ENCODE data around the gene UAP1L1. TPM values are rescaled to one million over a fixed set of nuclear protein-coding genes. Genes with fewer than 3 reads are reported as not detected.

Gene UAP1L1
- total and polyA plus RNA-seq, 9 of the 15 experiments (the other 6 are each of a cell fraction or from before 2014, with no cell fraction given) = 0.20 to 8.6 (median 3.7) TPM

DNA sequence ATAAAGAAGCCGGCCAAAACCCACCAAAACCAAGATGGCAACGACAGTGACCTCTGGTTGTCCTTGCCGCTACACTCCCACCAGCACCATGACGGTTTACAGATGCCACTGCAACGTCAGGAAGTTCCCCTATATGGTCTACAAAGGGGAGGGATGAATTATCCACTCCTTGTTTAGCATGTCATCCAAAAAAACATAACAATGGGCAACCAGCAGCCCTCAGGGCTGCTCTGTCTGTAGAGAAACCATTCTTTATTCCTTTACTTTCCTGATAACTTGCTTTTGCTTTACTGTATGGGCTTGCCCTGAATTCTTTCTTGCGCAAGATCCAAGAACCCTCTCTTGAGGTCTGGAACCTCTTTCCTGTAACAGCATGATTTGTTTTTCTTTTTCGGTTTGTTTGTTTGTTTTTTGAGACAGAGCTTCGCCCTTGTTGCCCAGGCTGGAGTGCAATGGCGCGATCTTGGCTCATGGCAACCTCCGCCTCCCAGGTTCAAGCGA lies 2.0 kb upstream of the UAP1L1 start (continued):
- TF ChIP-seq, protein P1, sequence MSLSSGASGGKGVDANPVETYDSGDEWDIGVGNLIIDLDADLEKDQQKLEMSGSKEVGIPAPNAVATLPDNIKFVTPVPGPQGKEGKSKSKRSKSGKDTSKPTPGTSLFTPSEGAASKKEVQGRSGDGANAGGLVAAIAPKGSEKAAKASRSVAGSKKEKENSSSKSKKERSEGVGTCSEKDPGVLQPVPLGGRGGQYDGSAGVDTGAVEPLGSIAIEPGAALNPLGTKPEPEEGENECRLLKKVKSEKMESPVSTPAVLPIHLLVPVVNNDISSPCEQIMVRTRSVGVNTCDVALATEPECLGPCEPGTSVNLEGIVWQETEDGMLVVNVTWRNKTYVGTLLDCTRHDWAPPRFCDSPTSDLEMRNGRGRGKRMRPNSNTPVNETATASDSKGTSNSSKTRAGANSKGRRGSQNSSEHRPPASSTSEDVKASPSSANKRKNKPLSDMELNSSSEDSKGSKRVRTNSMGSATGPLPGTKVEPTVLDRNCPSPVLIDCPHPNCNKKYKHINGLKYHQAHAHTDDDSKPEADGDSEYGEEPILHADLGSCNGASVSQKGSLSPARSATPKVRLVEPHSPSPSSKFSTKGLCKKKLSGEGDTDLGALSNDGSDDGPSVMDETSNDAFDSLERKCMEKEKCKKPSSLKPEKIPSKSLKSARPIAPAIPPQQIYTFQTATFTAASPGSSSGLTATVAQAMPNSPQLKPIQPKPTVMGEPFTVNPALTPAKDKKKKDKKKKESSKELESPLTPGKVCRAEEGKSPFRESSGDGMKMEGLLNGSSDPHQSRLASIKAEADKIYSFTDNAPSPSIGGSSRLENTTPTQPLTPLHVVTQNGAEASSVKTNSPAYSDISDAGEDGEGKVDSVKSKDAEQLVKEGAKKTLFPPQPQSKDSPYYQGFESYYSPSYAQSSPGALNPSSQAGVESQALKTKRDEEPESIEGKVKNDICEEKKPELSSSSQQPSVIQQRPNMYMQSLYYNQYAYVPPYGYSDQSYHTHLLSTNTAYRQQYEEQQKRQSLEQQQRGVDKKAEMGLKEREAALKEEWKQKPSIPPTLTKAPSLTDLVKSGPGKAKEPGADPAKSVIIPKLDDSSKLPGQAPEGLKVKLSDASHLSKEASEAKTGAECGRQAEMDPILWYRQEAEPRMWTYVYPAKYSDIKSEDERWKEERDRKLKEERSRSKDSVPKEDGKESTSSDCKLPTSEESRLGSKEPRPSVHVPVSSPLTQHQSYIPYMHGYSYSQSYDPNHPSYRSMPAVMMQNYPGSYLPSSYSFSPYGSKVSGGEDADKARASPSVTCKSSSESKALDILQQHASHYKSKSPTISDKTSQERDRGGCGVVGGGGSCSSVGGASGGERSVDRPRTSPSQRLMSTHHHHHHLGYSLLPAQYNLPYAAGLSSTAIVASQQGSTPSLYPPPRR (CRISPR knock-in tag; IDR thresholded peaks at IDR 0.05; ENCODE audit: borderline replicate concordance) = no peak
- TF ChIP-seq CTBP1 (IDR thresholded peaks at IDR 0.05; ENCODE audit: borderline replicate concordance) = no peak
- peak; percentile 66; the same call in 1 of the 2 replicates for TF ChIP-seq ZNF584 (CRISPR knock-in tag; IDR thresholded peaks at IDR 0.05; ENCODE audit: low read depth)
- no peak for TF ChIP-seq ZNF431 (CRISPR knock-in tag; IDR thresholded peaks at IDR 0.05)
- TF ChIP-seq MTF1 (CRISPR knock-in tag; IDR thresholded peaks at IDR 0.05; ENCODE audit: borderline replicate concordance) = no peak
- no peak for TF ChIP-seq ZNF146 (CRISPR knock-in tag; IDR thresholded peaks at IDR 0.05; ENCODE audit: unreplicated experiment)
- TF ChIP-seq ZNF175 (CRISPR knock-in tag; IDR thresholded peaks at IDR 0.05; ENCODE audit: low read depth) = peak; percentile 87; the same call in 1 of the 2 replicates
- TF ChIP-seq MCM5 (IDR thresholded peaks at IDR 0.05; ENCODE audit: low read depth) = no peak
- no peak for TF ChIP-seq HSF4 (CRISPR knock-in tag; IDR thresholded peaks at IDR 0.05; ENCODE audit: borderline replicate concordance)
- TF ChIP-seq, protein P2, sequence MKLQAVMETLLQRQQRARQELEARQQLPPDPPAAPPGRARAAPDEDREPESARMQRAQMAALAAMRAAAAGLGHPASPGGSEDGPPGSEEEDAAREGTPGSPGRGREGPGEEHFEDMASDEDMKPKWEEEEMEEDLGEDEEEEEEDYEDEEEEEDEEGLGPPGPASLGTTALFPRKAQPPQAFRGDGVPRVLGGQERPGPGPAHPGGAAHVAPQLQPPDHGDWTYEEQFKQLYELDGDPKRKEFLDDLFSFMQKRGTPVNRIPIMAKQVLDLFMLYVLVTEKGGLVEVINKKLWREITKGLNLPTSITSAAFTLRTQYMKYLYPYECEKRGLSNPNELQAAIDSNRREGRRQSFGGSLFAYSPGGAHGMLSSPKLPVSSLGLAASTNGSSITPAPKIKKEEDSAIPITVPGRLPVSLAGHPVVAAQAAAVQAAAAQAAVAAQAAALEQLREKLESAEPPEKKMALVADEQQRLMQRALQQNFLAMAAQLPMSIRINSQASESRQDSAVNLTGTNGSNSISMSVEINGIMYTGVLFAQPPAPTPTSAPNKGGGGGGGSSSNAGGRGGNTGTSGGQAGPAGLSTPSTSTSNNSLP (IDR thresholded peaks at IDR 0.05; ENCODE audit: borderline replicate concordance, low read depth, low read length) = no peak
- TF ChIP-seq RB1 (IDR thresholded peaks at IDR 0.05; ENCODE audit: low read depth) = no peak
- TF ChIP-seq ETS2 (tag; IDR thresholded peaks at IDR 0.05; ENCODE audit: borderline replicate concordance, poor library complexity, severe bottlenecking) = no peak
- peak; percentile 68; the same call in 1 of the 2 replicates for TF ChIP-seq CEBPG (CRISPR knock-in tag; IDR thresholded peaks at IDR 0.05)
- TF ChIP-seq CEBPG (tag; conservative IDR thresholded peaks at IDR 0.05 in 1 of 2, IDR thresholded peaks at IDR 0.05 in 1 of 2) = peak; percentile 67 to 83
- TF ChIP-seq, protein P3, sequence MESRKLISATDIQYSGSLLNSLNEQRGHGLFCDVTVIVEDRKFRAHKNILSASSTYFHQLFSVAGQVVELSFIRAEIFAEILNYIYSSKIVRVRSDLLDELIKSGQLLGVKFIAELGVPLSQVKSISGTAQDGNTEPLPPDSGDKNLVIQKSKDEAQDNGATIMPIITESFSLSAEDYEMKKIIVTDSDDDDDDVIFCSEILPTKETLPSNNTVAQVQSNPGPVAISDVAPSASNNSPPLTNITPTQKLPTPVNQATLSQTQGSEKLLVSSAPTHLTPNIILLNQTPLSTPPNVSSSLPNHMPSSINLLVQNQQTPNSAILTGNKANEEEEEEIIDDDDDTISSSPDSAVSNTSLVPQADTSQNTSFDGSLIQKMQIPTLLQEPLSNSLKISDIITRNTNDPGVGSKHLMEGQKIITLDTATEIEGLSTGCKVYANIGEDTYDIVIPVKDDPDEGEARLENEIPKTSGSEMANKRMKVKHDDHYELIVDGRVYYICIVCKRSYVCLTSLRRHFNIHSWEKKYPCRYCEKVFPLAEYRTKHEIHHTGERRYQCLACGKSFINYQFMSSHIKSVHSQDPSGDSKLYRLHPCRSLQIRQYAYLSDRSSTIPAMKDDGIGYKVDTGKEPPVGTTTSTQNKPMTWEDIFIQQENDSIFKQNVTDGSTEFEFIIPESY (CRISPR knock-in tag; IDR thresholded peaks at IDR 0.05) = no peak
- no peak for TF ChIP-seq ZNF785 (CRISPR knock-in tag; IDR thresholded peaks at IDR 0.05)
- TF ChIP-seq GTF2E2 (tag; IDR thresholded peaks at IDR 0.05) = peak; percentile 9
- TF ChIP-seq LEF1 (IDR thresholded peaks at IDR 0.05) = no peak

All from K562 (cell line).